ENCODE measurements around the gene KRT10. TPM values are rescaled to one million over a fixed set of nuclear protein-coding genes. Genes with fewer than 3 reads are reported as not detected.

Gene KRT10
- total RNA-seq, 1 donor from 2014 or later: 919 TPM

DNA sequence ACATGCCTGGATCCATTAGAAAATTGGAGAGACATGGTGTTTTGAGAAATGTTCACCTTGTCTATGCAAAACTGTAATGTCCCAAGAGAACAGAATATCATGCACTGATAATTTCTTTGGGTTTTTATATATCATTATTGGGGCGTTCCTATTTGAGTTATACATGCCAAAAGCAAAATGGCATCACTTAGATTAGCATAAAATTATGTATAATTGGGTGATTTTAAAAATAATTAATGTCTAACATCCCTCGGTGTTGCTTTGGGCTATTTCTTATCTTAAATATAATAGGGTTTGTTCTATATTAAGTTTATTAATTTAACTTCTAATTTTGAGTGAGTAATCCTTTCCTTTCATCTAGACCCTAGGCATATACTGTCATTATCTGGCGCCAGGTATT lies 22.6 kb downstream of the KRT10 start, which contains the start of gene KRT28:
KRT28 (minus strand) TSS at position 101 of the 400 bp plus-strand sequence; CDS start at position 35, 66 bp downstream.
- Histone ChIP-seq H3K27ac (no peak within 1 kb of the TSS), H3K4me1 (no peaks in the 10 kb centered on the region), H3K4me3 (no peak within 1 kb of the TSS), H3K27me3 (no peaks in the 10 kb centered on the region), H3K36me3 (no peaks in the 10 kb centered on the region), H3K9me3 (no peaks in the 10 kb centered on the region)
- intact Hi-C loops (cut with DNase I): loop anchor here (10.0 kb wide), 2 partner anchors 185 to 855 kb away; no protein-coding TSS in a partner anchor
- TF ChIP-seq POLR2A (IDR thresholded peaks at IDR 0.05) (no peak), POLR2AphosphoS5 (IDR thresholded peaks at IDR 0.05; ENCODE audit: insufficient read depth in 1 of 2, low read depth in 1 of 2) (no peak), CTCF (IDR thresholded peaks at IDR 0.05) (no peak)
- no peak for DNase-seq (ENCODE audit: extremely low spot score in 2 of 2)

DNA sequence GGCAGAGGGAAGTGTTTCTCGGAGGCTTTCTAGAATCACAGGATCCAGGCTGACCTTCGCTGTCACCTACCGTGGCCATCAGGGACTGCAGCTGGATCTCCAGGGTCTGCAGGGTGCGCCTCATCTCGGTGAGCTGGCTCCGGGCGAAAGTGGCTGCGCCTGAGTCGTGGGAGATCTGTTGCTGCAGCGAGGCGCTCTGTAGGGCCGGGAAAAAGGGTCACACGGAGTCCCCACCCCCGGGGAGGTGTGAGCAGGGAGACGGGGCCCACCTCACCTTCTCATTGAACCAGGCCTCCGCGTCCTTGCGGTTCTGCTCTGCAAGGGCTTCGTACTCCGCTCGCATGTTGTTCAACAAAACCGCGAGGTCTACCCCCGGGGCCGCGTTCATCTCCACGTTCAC lies 25.6 kb downstream of the KRT10 start:
- no peak for TF ChIP-seq POLR2A (IDR thresholded peaks at IDR 0.05)
- no peak for TF ChIP-seq CTCF (IDR thresholded peaks at IDR 0.05)
- no peak for TF ChIP-seq POLR2AphosphoS5 (IDR thresholded peaks at IDR 0.05; ENCODE audit: insufficient read depth in 1 of 2, low read depth in 1 of 2)
- H3K27me3 ChIP-seq: no peaks in the 10 kb centered on the region
- no peak overlapping the region for H3K27ac ChIP-seq
- no peak for DNase-seq (ENCODE audit: extremely low spot score in 2 of 2)
- no peaks in the 10 kb centered on the region for H3K4me1 ChIP-seq
- H3K4me3 ChIP-seq: no peak overlapping the region
- H3K9me3 ChIP-seq: no peaks in the 10 kb centered on the region
- intact Hi-C loops (cut with DNase I): loop anchor here (10.0 kb wide), 1 partner anchor 182 kb away; no protein-coding TSS in a partner anchor
- H3K36me3 ChIP-seq: no peaks in the 10 kb centered on the region

GRCh38 chr17:40795019-40795667 lies 27.3 kb downstream of the KRT10 start:
- intact Hi-C loops (cut with DNase I): loop anchor here (10.0 kb wide), 1 partner anchor 180 kb away; no protein-coding TSS in a partner anchor

DNA sequence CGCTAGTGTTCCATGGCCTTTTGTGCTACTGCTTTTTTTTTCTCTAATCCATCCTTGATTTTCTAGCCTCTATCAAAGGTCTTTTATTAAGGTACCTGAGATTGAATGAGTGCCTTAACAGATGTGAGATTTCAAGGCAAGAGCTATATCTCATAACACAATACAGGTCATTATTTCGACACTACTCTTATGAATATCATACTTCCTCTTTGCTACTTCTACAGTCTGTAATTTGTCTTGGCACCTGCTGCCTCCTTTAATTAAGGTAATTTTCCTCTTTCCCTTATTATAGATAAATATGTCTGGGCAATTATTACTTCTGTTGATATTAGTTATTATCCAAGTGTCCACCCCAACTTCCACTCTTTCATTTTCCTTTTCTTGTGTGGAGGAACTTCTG lies 27.9 kb downstream of the KRT10 start:
- TF ChIP-seq POLR2AphosphoS5 (IDR thresholded peaks at IDR 0.05; ENCODE audit: insufficient read depth in 1 of 2, low read depth in 1 of 2): no peak
- TF ChIP-seq CTCF (IDR thresholded peaks at IDR 0.05): no peak
- no peak for TF ChIP-seq POLR2A (IDR thresholded peaks at IDR 0.05)
- H3K9me3 ChIP-seq: no peaks in the 10 kb centered on the region
- H3K27ac ChIP-seq: no peak overlapping the region
- no peaks in the 10 kb centered on the region for H3K27me3 ChIP-seq
- intact Hi-C loops (cut with DNase I): loop anchor here (10.0 kb wide), 1 partner anchor 180 kb away; no protein-coding TSS in a partner anchor
- H3K4me3 ChIP-seq: no peak overlapping the region
- H3K36me3 ChIP-seq: no peaks in the 10 kb centered on the region
- DNase-seq (ENCODE audit: extremely low spot score in 2 of 2): no peak
- no peaks in the 10 kb centered on the region for H3K4me1 ChIP-seq

More at GRCh38 chr17:40795019-40795667, 27.3 kb downstream of the KRT10 start:
- no peak for TF ChIP-seq POLR2A (IDR thresholded peaks at IDR 0.05)
- no peak for TF ChIP-seq POLR2AphosphoS5 (IDR thresholded peaks at IDR 0.05; ENCODE audit: insufficient read depth in 1 of 2, low read depth in 1 of 2)
- TF ChIP-seq CTCF (IDR thresholded peaks at IDR 0.05): no peak
- Histone ChIP-seq H3K27me3 (no peaks in the 10 kb centered on the region), H3K9me3 (no peaks in the 10 kb centered on the region), H3K27ac (no peak overlapping the region), H3K36me3 (no peaks in the 10 kb centered on the region), H3K4me1 (no peaks in the 10 kb centered on the region), H3K4me3 (no peak overlapping the region)
- DNase-seq (ENCODE audit: extremely low spot score in 2 of 2): no peak

DNA sequence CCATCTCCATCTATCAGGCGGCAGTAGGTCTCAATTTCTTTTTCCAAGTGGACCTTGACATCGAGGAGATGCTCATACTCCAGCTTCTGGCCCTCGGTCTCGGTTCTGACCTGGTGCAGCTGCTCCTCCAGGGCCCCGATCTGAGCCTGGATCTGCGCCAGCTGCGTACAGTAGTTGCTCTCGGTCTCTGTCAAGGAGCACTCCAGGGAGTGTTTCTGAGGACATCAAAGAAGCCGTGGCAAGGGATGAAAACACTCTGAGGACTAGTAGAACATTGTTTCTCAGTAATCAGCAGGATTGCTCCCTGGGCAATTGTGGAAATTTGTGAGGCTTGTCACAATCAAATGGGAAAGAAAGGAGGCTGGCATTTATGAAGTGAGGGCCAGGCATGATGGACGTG lies 28.6 kb downstream of the KRT10 start:
- Histone ChIP-seq H3K36me3 (no peaks in the 10 kb centered on the region), H3K27me3 (no peaks in the 10 kb centered on the region), H3K4me1 (no peaks in the 10 kb centered on the region), H3K9me3 (no peaks in the 10 kb centered on the region), H3K27ac (no peak overlapping the region), H3K4me3 (no peak overlapping the region)
- no peak for DNase-seq (ENCODE audit: extremely low spot score in 2 of 2)
- intact Hi-C loops (cut with DNase I): loop anchor here (10.0 kb wide), 1 partner anchor 179 kb away; no protein-coding TSS in a partner anchor
- no peak for TF ChIP-seq POLR2AphosphoS5 (IDR thresholded peaks at IDR 0.05; ENCODE audit: insufficient read depth in 1 of 2, low read depth in 1 of 2)
- no peak for TF ChIP-seq POLR2A (IDR thresholded peaks at IDR 0.05)
- no peak for TF ChIP-seq CTCF (IDR thresholded peaks at IDR 0.05)
